Measurements from ENCODE around the gene CEP95.
"Not testable (repeated sequence)": the region's sequence is repeated elsewhere in the genome, so short reads cannot be mapped to it uniquely, and the experiment has no call there.

The CEP95 gene

GRCh38 chr17:64577025-64577424 lies 70.2 kb downstream of the CEP95 start:
- not testable (repeated sequence) for DNase-seq

GRCh38 chr17:64579917-64580316 lies 73.1 kb downstream of the CEP95 start:
- DNase-seq, result no peak

GRCh38 chr17:64580384-64581315 lies 73.9 kb downstream of the CEP95 start:
- no peak for DNase-seq

GRCh38 chr17:64583038-64583437 lies 76.3 kb downstream of the CEP95 start:
- no peak for DNase-seq

- DNase-seq, result no peak
Measured at GRCh38 chr17:64585146-64585545, 78.4 kb downstream of the CEP95 start.

Data from CD4-positive, alpha-beta T cell treated with Interleukin-4 for 1 hour (primary cell).